ENCODE data around the gene PRKAR2B. TPM values are rescaled to one million over a fixed set of nuclear protein-coding genes. Genes with fewer than 3 reads are reported as not detected.

Gene PRKAR2B
- total and polyA plus RNA-seq, 2 of the 4 experiments (the other 2 are of a cell fraction): 3.0 to 3.1 TPM

DNA sequence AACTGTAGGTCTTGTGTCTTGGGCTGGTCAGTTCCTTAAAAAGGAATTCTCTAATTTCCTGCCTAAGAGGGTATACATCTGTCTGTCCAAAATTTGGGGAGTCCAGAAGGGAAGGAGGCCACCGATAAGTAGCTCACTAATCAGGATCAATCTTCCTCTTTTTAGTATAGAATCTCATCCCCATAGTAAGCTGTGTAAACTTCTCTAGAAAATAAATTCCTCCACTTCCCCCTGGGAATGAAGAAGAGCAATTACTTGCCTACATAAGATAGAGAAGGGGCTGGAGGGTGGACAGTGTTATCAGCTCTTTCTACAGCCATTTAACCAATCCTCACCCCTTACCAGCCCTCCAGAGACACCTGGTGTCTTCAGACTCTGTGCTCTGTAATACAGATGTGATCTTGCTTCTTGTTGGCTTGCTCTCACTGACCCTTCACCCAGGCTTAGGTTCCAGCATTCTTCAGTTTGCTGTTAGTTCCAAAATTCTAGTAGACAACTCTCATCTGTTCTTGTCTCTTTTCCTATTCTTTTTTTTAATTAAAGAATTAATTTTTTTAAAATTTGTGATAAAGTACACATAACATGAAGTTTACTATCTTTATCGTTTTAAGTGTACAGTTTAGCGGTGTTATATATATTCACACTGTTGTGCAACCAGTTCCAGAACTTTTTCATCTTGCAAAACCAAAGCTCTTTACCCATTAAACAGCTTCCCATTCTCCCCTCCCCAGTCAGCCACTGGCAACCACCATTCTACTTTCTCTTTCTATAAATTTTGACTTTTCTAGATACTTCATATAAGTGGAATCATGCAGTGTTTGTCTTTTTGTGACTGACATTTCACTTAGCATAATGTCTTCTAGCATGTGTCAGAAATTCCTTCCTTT, 6.5 kb upstream of the PRKAR2B start:
- intact Hi-C loops (cut with micrococcal nuclease) (no loop called here), dilution Hi-C loops (cut with HindIII; ENCODE audit: low sequenced_read_pairs, unreplicated experiment) (no loop called here)
- TF ChIP-seq, protein P1, sequence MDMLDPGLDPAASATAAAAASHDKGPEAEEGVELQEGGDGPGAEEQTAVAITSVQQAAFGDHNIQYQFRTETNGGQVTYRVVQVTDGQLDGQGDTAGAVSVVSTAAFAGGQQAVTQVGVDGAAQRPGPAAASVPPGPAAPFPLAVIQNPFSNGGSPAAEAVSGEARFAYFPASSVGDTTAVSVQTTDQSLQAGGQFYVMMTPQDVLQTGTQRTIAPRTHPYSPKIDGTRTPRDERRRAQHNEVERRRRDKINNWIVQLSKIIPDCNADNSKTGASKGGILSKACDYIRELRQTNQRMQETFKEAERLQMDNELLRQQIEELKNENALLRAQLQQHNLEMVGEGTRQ (IDR thresholded peaks at IDR 0.05; ENCODE audit: low read depth, low read length): no peak
- no peak for TF ChIP-seq NFE2L2 (IDR thresholded peaks at IDR 0.05; ENCODE audit: low read depth, low read length)
- TF ChIP-seq RCOR1 (IDR thresholded peaks at IDR 0.05; ENCODE audit: insufficient replicate concordance, low read length): no peak
- no peak for TF ChIP-seq CHD1 (IDR thresholded peaks at IDR 0.05; ENCODE audit: low read depth, low read length)
- no peak for TF ChIP-seq FOS (IDR thresholded peaks at IDR 0.05; ENCODE audit: low read depth, low read length)
- TF ChIP-seq MAFK (IDR thresholded peaks at IDR 0.05; ENCODE audit: low read depth, low read length): no peak
- no peak for TF ChIP-seq CEBPB (IDR thresholded peaks at IDR 0.05; ENCODE audit: low read depth, low read length)
- TF ChIP-seq RAD21 (IDR thresholded peaks at IDR 0.05; ENCODE audit: low read length): no peak
- TF ChIP-seq, protein P2, sequence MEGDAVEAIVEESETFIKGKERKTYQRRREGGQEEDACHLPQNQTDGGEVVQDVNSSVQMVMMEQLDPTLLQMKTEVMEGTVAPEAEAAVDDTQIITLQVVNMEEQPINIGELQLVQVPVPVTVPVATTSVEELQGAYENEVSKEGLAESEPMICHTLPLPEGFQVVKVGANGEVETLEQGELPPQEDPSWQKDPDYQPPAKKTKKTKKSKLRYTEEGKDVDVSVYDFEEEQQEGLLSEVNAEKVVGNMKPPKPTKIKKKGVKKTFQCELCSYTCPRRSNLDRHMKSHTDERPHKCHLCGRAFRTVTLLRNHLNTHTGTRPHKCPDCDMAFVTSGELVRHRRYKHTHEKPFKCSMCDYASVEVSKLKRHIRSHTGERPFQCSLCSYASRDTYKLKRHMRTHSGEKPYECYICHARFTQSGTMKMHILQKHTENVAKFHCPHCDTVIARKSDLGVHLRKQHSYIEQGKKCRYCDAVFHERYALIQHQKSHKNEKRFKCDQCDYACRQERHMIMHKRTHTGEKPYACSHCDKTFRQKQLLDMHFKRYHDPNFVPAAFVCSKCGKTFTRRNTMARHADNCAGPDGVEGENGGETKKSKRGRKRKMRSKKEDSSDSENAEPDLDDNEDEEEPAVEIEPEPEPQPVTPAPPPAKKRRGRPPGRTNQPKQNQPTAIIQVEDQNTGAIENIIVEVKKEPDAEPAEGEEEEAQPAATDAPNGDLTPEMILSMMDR (conservative IDR thresholded peaks at IDR 0.05; ENCODE audit: low read depth, low read length): no peak
- no peak for TF ChIP-seq SMC3 (IDR thresholded peaks at IDR 0.05; ENCODE audit: low read depth, low read length)
- no peak for TF ChIP-seq MAZ (IDR thresholded peaks at IDR 0.05; ENCODE audit: borderline replicate concordance, low read depth, low read length)
- TF ChIP-seq, protein P3, sequence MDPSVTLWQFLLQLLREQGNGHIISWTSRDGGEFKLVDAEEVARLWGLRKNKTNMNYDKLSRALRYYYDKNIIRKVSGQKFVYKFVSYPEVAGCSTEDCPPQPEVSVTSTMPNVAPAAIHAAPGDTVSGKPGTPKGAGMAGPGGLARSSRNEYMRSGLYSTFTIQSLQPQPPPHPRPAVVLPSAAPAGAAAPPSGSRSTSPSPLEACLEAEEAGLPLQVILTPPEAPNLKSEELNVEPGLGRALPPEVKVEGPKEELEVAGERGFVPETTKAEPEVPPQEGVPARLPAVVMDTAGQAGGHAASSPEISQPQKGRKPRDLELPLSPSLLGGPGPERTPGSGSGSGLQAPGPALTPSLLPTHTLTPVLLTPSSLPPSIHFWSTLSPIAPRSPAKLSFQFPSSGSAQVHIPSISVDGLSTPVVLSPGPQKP (IDR thresholded peaks at IDR 0.05; ENCODE audit: borderline replicate concordance, low read depth, low read length): no peak
- TF ChIP-seq BHLHE40 (IDR thresholded peaks at IDR 0.05; ENCODE audit: low read depth, low read length): no peak
- no peak for TF ChIP-seq MXI1 (IDR thresholded peaks at IDR 0.05; ENCODE audit: borderline replicate concordance, low read depth, low read length)

More for the DNA sequence above, 6.5 kb upstream of the PRKAR2B start:
- Histone ChIP-seq H3K9ac (ENCODE audit: low read depth, low read length) (no peak overlapping the region), H3K4me1 (ENCODE audit: control insufficient read depth, insufficient read depth, low read length) (no peaks in the 10 kb centered on the region), H4K20me1 (ENCODE audit: insufficient read depth, low read length) (no peaks in the 10 kb centered on the region), H3K27me3 (ENCODE audit: control insufficient read depth, insufficient read depth, low read length) (no peaks in the 10 kb centered on the region), H3K4ac (ENCODE audit: low read depth, low read length) (no peak overlapping the region), H3K18ac (ENCODE audit: low read depth, low read length) (no peak overlapping the region), H3K9me1 (ENCODE audit: insufficient read depth, low read length) (no peaks in the 10 kb centered on the region; the same call in 1 of the 2 replicates), H2AFZ (replicated peaks; ENCODE audit: low read length, poor library complexity) (no peak overlapping the region), H2BK5ac (ENCODE audit: low read depth, low read length, poor library complexity, severe bottlenecking) (no peak overlapping the region), H3K23ac (ENCODE audit: low read depth, low read length) (no peak overlapping the region), H2AK5ac (ENCODE audit: low read depth, low read length) (no peak overlapping the region), H2BK120ac (ENCODE audit: low read depth, low read length) (no peak overlapping the region), H2AK9ac (replicated peaks; ENCODE audit: low read depth, low read length, poor library complexity) (no peak overlapping the region), H3K36me3 (ENCODE audit: control insufficient read depth, insufficient read depth, low read length) (no peaks in the 10 kb centered on the region), H3K4me2 (ENCODE audit: low read depth, low read length) (no peak overlapping the region), H3K27ac (ENCODE audit: insufficient read depth, low read length) (no peak overlapping the region), H3K4me3 (ENCODE audit: insufficient read depth, low read depth, low read length) (no peak overlapping the region), H2BK15ac (ENCODE audit: low read depth, low read length) (no peak overlapping the region; the same call in 2 of the 3 replicates), H3K14ac (replicated peaks; ENCODE audit: low read depth, low read length) (no peak overlapping the region), H3K79me1 (ENCODE audit: low read depth in 1 of 2, low read length in 2 of 2) (no peaks in the 10 kb centered on the region), H4K5ac (ENCODE audit: low read depth, low read length) (no peak overlapping the region), H3K9me3 (ENCODE audit: control insufficient read depth, insufficient read depth, low read length) (no peaks in the 10 kb centered on the region), H4K8ac (ENCODE audit: low read depth in 2 of 2, low read length in 2 of 2) (no peak overlapping the region), H4K91ac (ENCODE audit: insufficient read depth, low read depth, low read length) (no peak overlapping the region), H2BK20ac (ENCODE audit: low read depth, low read length) (no peak overlapping the region), H3K56ac (ENCODE audit: extremely low read depth, insufficient read depth, low read length) (no peak overlapping the region)
- no CpG with 5 or more reads among the region's 3 CpGs for WGBS, 2 experiments (ENCODE audit: extremely low coverage in 2 of 2, insufficient read length in 1 of 2)
- ATAC-seq (ENCODE audit: low read depth): no peak
- in situ Hi-C loops (cut with MboI; ENCODE audit: low sequenced_read_pairs): no loop called here
- ChIA-PET POLR2A (ENCODE audit: unreplicated experiment) (no interaction called here), CTCF (interaction anchor here (0.6 kb wide), 1 partner anchor 992 kb away, joined by 6 read pairs; no protein-coding TSS in a partner anchor)
- no peak for DNase-seq
- BruUV-seq (replicated peaks): no TSS peak

Data from IMR-90 (cell line).